ENCODE data around the gene FMN1. TPM values are rescaled to one million over a fixed set of nuclear protein-coding genes. Genes with fewer than 3 reads are reported as not detected.

The FMN1 gene
- total and polyA plus RNA-seq, 2 of the 13 experiments (the other 11 are each of a cell fraction or from before 2014, with no cell fraction given): 0.20 to 0.60 TPM

GRCh38 chr15:33066584-33066983 is 127.9 kb downstream of the FMN1 start:
- no TSS peak for BruUV-seq (replicated peaks)
- Histone ChIP-seq H3K4me1 (ENCODE audit: insufficient read depth, low read length) (peaks cover 34% of the 10 kb centered on the region), H3K9ac (ENCODE audit: insufficient read depth, low read depth, low read length) (no peak overlapping the region), H2AFZ (ENCODE audit: low read length) (no peak overlapping the region), H3K4me3 (replicated peaks in 1 of 3; ENCODE audit: insufficient read depth in 1 of 3, low read depth in 2 of 3, low read length in 3 of 3) (no peak overlapping the region), H3K4me2 (ENCODE audit: low read depth, low read length) (0 out of 2 replicates have a peak overlapping the region, but pooled peaks have one; percentile 84), H3K79me2 (ENCODE audit: insufficient read depth, low read length) (no peaks in the 10 kb centered on the region), H3K27ac (ENCODE audit: extremely low read length, insufficient read depth, low read length) (no peak overlapping the region), H3K36me3 (replicated peaks in 1 of 2; ENCODE audit: control insufficient read depth in 1 of 2, insufficient read depth in 2 of 2, low read length in 2 of 2) (no peaks in the 10 kb centered on the region), H4K20me1 (ENCODE audit: insufficient read depth, low read length) (no peaks in the 10 kb centered on the region), H3K9me3 (ENCODE audit: low read length) (no peaks in the 10 kb centered on the region), H3K27me3 (ENCODE audit: control insufficient read depth in 1 of 2, insufficient read depth in 2 of 2, low read length in 2 of 2) (no peaks in the 10 kb centered on the region; a peak in 1 of 5 replicates)
- in situ Hi-C loops (cut with HindIII; ENCODE audit: extremely low pct_ligation_motif_present, low pct_unique_long_range_greater_than_20kb) (no loop called here), intact Hi-C loops (cut with micrococcal nuclease; ENCODE audit: unreplicated experiment) (loop anchor here (5.0 kb wide), 1 partner anchor 44 kb away; no protein-coding TSS in a partner anchor)
- DNase-seq (ENCODE audit: low spot score): no peak
- ATAC-seq: no peak
- POLR2A ChIA-PET: no interaction called here
- TF ChIP-seq POGZ (CRISPR knock-in tag; IDR thresholded peaks at IDR 0.05) (no peak), THAP11 (CRISPR knock-in tag; IDR thresholded peaks at IDR 0.05) (no peak), ZNF761 (CRISPR knock-in tag; conservative IDR thresholded peaks at IDR 0.05) (no peak), ZNF180 (CRISPR knock-in tag; IDR thresholded peaks at IDR 0.05; ENCODE audit: borderline replicate concordance, low read depth) (no peak), ZNF776 (CRISPR knock-in tag; IDR thresholded peaks at IDR 0.05) (no peak), ZNF513 (CRISPR knock-in tag; conservative IDR thresholded peaks at IDR 0.05) (no peak), ZNF614 (CRISPR knock-in tag; IDR thresholded peaks at IDR 0.05; ENCODE audit: borderline replicate concordance) (no peak), TRIM24 (CRISPR knock-in tag; IDR thresholded peaks at IDR 0.05) (no peak), ZNF703 (CRISPR knock-in tag; IDR thresholded peaks at IDR 0.05; ENCODE audit: borderline replicate concordance) (no peak), NR2F2 (IDR thresholded peaks at IDR 0.05; ENCODE audit: borderline replicate concordance, low read depth) (no peak), RFX5 (IDR thresholded peaks at IDR 0.05; ENCODE audit: low read depth, low read length) (no peak), KDM3A (CRISPR knock-in tag; IDR thresholded peaks at IDR 0.05; ENCODE audit: low read depth) (no peak), HDAC2 (CRISPR knock-in tag; IDR thresholded peaks at IDR 0.05) (no peak)
- whole genome bisulfite sequencing (ENCODE audit: low lambda C conversion rate): 70% methylated on average over 6 of the region's 8 CpGs
- CTCF ChIA-PET (ENCODE audit: low intra/inter-chr PET ratio, low total read pairs): no interaction called here
- no peak for FAIRE-seq

Data from HepG2 (cell line).